GM23248 (cell line): ENCODE measurements around the gene AKTIP. TPM values are rescaled to one million over a fixed set of nuclear protein-coding genes. Genes with fewer than 3 reads are reported as not detected.

ENCODE experiments used
- DNase-seq: peaks from one replicate; pipeline ENCODE4 v3.0.0-alpha.2; 2015
- H2AFZ ChIP-seq: fragments of 200-600 bp; sonication (generic); 2 replicates; pipeline ENCODE4 v1.6.1; 2016; ENCODE audit warnings: antibody characterized with exemption
- H3F3A ChIP-seq: fragments of 200-600 bp; sonication (generic); 2 replicates; pipeline ENCODE4 v1.6.1; 2016; ENCODE audit warnings: mild to moderate bottlenecking, antibody characterized with exemption, mixed run types; ENCODE audit not compliant: insufficient read depth
- H3K27ac ChIP-seq: fragments of 200-600 bp; sonication (generic); 2 replicates; pipeline ENCODE4 v1.5.1; 2016; ENCODE audit warnings: mild to moderate bottlenecking
- H3K27me3 ChIP-seq: fragments of 200-600 bp; sonication (generic); replicated peaks from 2 replicates; pipeline ENCODE4 v1.6.1; 2016; ENCODE audit warnings: mild to moderate bottlenecking; ENCODE audit not compliant: insufficient read depth
- H3K36me3 ChIP-seq: fragments of 200-600 bp; sonication (generic); 2 replicates; pipeline ENCODE4 v1.6.1; 2016; ENCODE audit warnings: low read depth, mild to moderate bottlenecking
- H3K4me1 ChIP-seq: fragments of 200-600 bp; sonication (generic); 2 replicates; pipeline ENCODE4 v1.6.1; 2016; ENCODE audit warnings: mild to moderate bottlenecking; ENCODE audit not compliant: insufficient read depth
- H3K4me2 ChIP-seq: fragments of 200-600 bp; sonication (generic); one replicate; pipeline ENCODE4 v1.6.1; 2016; ENCODE audit warnings: mild to moderate bottlenecking; ENCODE audit not compliant: unreplicated experiment
- H3K4me3 ChIP-seq: fragments of 200-600 bp; sonication (generic); 2 replicates; pipeline ENCODE4 v1.5.1; 2016; ENCODE audit warnings: mild to moderate bottlenecking
- H3K79me2 ChIP-seq: fragments of 200-600 bp; sonication (generic); 2 replicates; pipeline ENCODE4 v1.6.1; 2016; ENCODE audit warnings: mild to moderate bottlenecking; ENCODE audit not compliant: insufficient read depth
- H3K9ac ChIP-seq: fragments of 200-600 bp; sonication (generic); 2 replicates; pipeline ENCODE4 v1.6.1; 2016; ENCODE audit warnings: mild to moderate bottlenecking
- H3K9me2 ChIP-seq: fragments of 200-600 bp; sonication (generic); 2 replicates; pipeline ENCODE4 v1.6.1; 2016; ENCODE audit warnings: mixed run types, mild to moderate bottlenecking, moderate library complexity; ENCODE audit not compliant: insufficient read depth
- H3K9me3 ChIP-seq: fragments of 200-600 bp; sonication (generic); one replicate; pipeline ENCODE4 v1.6.1; 2017; ENCODE audit warnings: low read depth
- H4K20me1 ChIP-seq: fragments of 200-600 bp; sonication (generic); 2 replicates; pipeline ENCODE4 v1.6.0; 2016; ENCODE audit not compliant: insufficient read depth
- EZH2 ChIP-seq: fragments of 200-600 bp; sonication (generic); IDR thresholded peaks from 2 replicates; pipeline ENCODE4 v1.6.1; 2018; ENCODE audit warnings: antibody characterized with exemption, mild to moderate bottlenecking; ENCODE audit not compliant: insufficient read depth, poor library complexity, severe bottlenecking
- EZH2phosphoT487 ChIP-seq: fragments of 200-600 bp; sonication (generic); IDR thresholded peaks from 2 replicates; pipeline ENCODE4 v1.6.1; 2018; ENCODE audit warnings: antibody characterized with exemption, moderate library complexity, mild to moderate bottlenecking, low read depth; ENCODE audit not compliant: insufficient read depth
- WGBS, 2 experiments: methylation state at CpG; one replicate each; pipeline ENCODE4 v1.1.6; 2015 to 2017; ENCODE audit warnings: low lambda C conversion rate in 2 of 2, low coverage in 1 of 2; ENCODE audit errors: missing lambda C conversion rate in 2 of 2; 5-methylcytosine and 5-hydroxymethylcytosine counted together
- in situ Hi-C: fragments of 300-500 bp; cut with MboI; formaldehyde crosslinking; loops from 2 replicates; pipeline ENCODE4 v1.15.0; 2020
- polyA plus RNA-seq: library from polyadenylated mRNA; unstranded; fragments of >200 nt; fragmentation: Nextera tagmentation; extraction: Ambion mirVana; gene quantifications from 2 replicates; pipeline ENCODE4 v1.2.1, GENCODE V29; 2016
- total RNA-seq: library from RNA; depleted of rRNA; stranded (reverse); fragments of >200 nt; shearing (Covaris generic); gene quantifications from 2 replicates; pipeline ENCODE4 v1.2.3, GENCODE V29; 2014

AKTIP gene
- total and polyA plus RNA-seq, 2 experiments from 2014 or later: 16.4 to 23.7 TPM

- in situ Hi-C loops: no loop called here
- Histone ChIP-seq H3F3A (peaks cover 17% of the 10 kb centered on the region), H3K9me2 (no peaks in the 10 kb centered on the region), H2AFZ (peak overlapping the region; percentile 77), H3K79me2 (peaks cover 22% of the 10 kb centered on the region; the same call in 1 of the 2 replicates), H4K20me1 (no peaks in the 10 kb centered on the region), H3K27me3 (no peaks in the 10 kb centered on the region), H3K9ac (peak overlapping the region; percentile 77), H3K27ac (peak overlapping the region; percentile 86), H3K4me2 (peak overlapping the region; percentile 79), H3K4me3 (peak overlapping the region; percentile 73), H3K36me3 (no peaks in the 10 kb centered on the region), H3K9me3 (no peaks in the 10 kb centered on the region), H3K4me1 (peaks cover 20% of the 10 kb centered on the region)
- TF ChIP-seq EZH2phosphoT487: no peak
- TF ChIP-seq EZH2: no peak
- peak; percentile 100 for DNase-seq
- 1 to 3% methylated on average over 35 to 46 of the region's 46 CpGs for WGBS, 2 experiments
Observed at GRCh38 chr16:53503270-53503923, 388 bp upstream of the AKTIP start.

- Histone ChIP-seq H3K4me2 (peak overlapping the region; percentile 85), H2AFZ (no peak overlapping the region), H3K4me1 (peaks cover 10% of the 10 kb centered on the region), H3K27ac (no peak overlapping the region), H4K20me1 (no peaks in the 10 kb centered on the region), H3K4me3 (no peak overlapping the region; the same call in 1 of the 2 replicates), H3K36me3 (peaks cover 4% of the 10 kb centered on the region; the same call in 1 of the 2 replicates), H3K9me3 (no peaks in the 10 kb centered on the region), H3F3A (peaks cover 9% of the 10 kb centered on the region), H3K9me2 (no peaks in the 10 kb centered on the region), H3K9ac (no peak overlapping the region; the same call in 1 of the 2 replicates), H3K79me2 (peaks cover 22% of the 10 kb centered on the region; the same call in 1 of the 2 replicates), H3K27me3 (no peaks in the 10 kb centered on the region)
- in situ Hi-C loops: no loop called here
- TF ChIP-seq EZH2phosphoT487: no peak
- no peak for TF ChIP-seq EZH2
- 64 to 70% methylated on average over 9 of the region's 9 CpGs for WGBS, 2 experiments
- no peak for DNase-seq
Observed at GRCh38 chr16:53501216-53501859, 1.7 kb downstream of the AKTIP start.

- no peak for DNase-seq
- no peak for TF ChIP-seq EZH2phosphoT487
- no peak for TF ChIP-seq EZH2
- in situ Hi-C loops: no loop called here
Observed at GRCh38 chr16:53498984-53499383, 4.0 kb downstream of the AKTIP start.

GRCh38 chr16:53495325-53495724 is 7.7 kb downstream of the AKTIP start:
- 0 out of 2 replicates have a peak, but pooled peaks cover 4% of the 10 kb centered on the region for H3K79me2 ChIP-seq

More at GRCh38 chr16:53498984-53499383, 4.0 kb downstream of the AKTIP start:
- Histone ChIP-seq H3F3A (peaks cover under 1% of the 10 kb centered on the region), H4K20me1 (no peaks in the 10 kb centered on the region), H3K9me3 (no peaks in the 10 kb centered on the region), H3K9me2 (no peaks in the 10 kb centered on the region), H3K27ac (no peak overlapping the region), H3K79me2 (peaks cover 22% of the 10 kb centered on the region; the same call in 1 of the 2 replicates), H3K9ac (no peak overlapping the region), H3K36me3 (peaks cover 24% of the 10 kb centered on the region; the same call in 1 of the 2 replicates), H3K4me1 (peaks cover under 1% of the 10 kb centered on the region), H3K4me3 (no peak overlapping the region), H3K27me3 (no peaks in the 10 kb centered on the region), H3K4me2 (no peak overlapping the region), H2AFZ (no peak overlapping the region)
- 81 to 88% methylated on average over 4 of the region's 4 CpGs for WGBS, 2 experiments

More at GRCh38 chr16:53495325-53495724, 7.7 kb downstream of the AKTIP start:
- Histone ChIP-seq H3K9me3 (no peaks in the 10 kb centered on the region), H2AFZ (no peak overlapping the region), H4K20me1 (no peaks in the 10 kb centered on the region), H3K27me3 (no peaks in the 10 kb centered on the region), H3F3A (no peaks in the 10 kb centered on the region), H3K4me3 (no peak overlapping the region), H3K4me1 (no peaks in the 10 kb centered on the region), H3K4me2 (no peak overlapping the region), H3K9ac (no peak overlapping the region), H3K27ac (no peak overlapping the region), H3K9me2 (no peaks in the 10 kb centered on the region), H3K36me3 (peaks cover 55% of the 10 kb centered on the region; the same call in 1 of the 2 replicates)
- peak; percentile 12 for DNase-seq
- no peak for TF ChIP-seq EZH2phosphoT487
- no peak for TF ChIP-seq EZH2
- in situ Hi-C loops: no loop called here
- 97 to 98% methylated on average over 4 of the region's 4 CpGs for WGBS, 2 experiments
